Activated CD8-positive, alpha-beta memory T cell treated with anti-CD3 and anti-CD28 coated beads, Interleukin-2, amount 10 ng/mL, durations not matched to agents 7 days and 5 days (primary cell): ENCODE data around the gene AMELX. TPM values are rescaled to one million over a fixed set of nuclear protein-coding genes. Genes with fewer than 3 reads are reported as not detected.

Source experiments
- ATAC-seq: fragments of 150-1000 bp; cut with Tn5 transposase; one replicate; pipeline ENCODE4 v1.10.0; 2021; ENCODE audit warnings: moderate library complexity
- CTCF ChIA-PET: fragments of 350-600 bp; sonication (Branson Sonifier 250); formaldehyde crosslinking; loops from one replicate; lab custom pipeline; 2021; ENCODE audit warnings: antibody characterized with exemption; lab: Charles Lee
- DNase-seq: peaks from one replicate; pipeline ENCODE4 v3.0.0-alpha.2; 2020
- H3K27ac Mint-ChIP-seq: one replicate; pipeline ENCODE4 v1.8.0; 2021; ENCODE audit warnings: mild to moderate bottlenecking, mixed read lengths
- H3K27me3 Mint-ChIP-seq: one replicate; pipeline ENCODE4 v1.8.0; 2021; ENCODE audit warnings: mixed read lengths
- H3K36me3 Mint-ChIP-seq: one replicate; pipeline ENCODE4 v1.8.0; 2021; ENCODE audit warnings: mild to moderate bottlenecking, mixed read lengths
- H3K4me1 Mint-ChIP-seq: one replicate; pipeline ENCODE4 v1.8.0; 2021; ENCODE audit warnings: mixed read lengths
- H3K4me3 Mint-ChIP-seq: one replicate; pipeline ENCODE4 v1.8.0; 2021; ENCODE audit warnings: mild to moderate bottlenecking, moderate library complexity, mixed read lengths
- H3K9me3 Mint-ChIP-seq: one replicate; pipeline ENCODE4 v1.8.0; 2022; ENCODE audit warnings: low read depth, mixed read lengths
- total RNA-seq, 2 experiments: library from RNA; stranded (reverse); gene quantifications; one replicate each; pipeline ENCODE4 v1.2.3, GENCODE V29; 2021

Gene AMELX
- total RNA-seq, result not detected

GRCh38 chrX:11293113-11293512 is at the start of gene AMELX:
Gene AMELX, plus strand, starts transcription at chrX:11293413. Its CDS starts 1,376 bp downstream, at chrX:11294789.
- CTCF ChIA-PET, result no interaction called here
- no peaks in the 10 kb centered on the region for H3K27me3 Mint-ChIP-seq
- no peak for DNase-seq
- H3K36me3 Mint-ChIP-seq, result no peaks in the 10 kb centered on the region
- H3K27ac Mint-ChIP-seq, result no peak within 1 kb of the TSS
- ATAC-seq, result no peak
- no peaks in the 10 kb centered on the region for H3K4me1 Mint-ChIP-seq
- H3K4me3 Mint-ChIP-seq, result no peak within 1 kb of the TSS
- H3K9me3 Mint-ChIP-seq, result no peaks in the 10 kb centered on the region

- DNase-seq, result no peak
- H3K27ac Mint-ChIP-seq, result no peak overlapping the region
- no peak overlapping the region for H3K4me3 Mint-ChIP-seq
- H3K27me3 Mint-ChIP-seq, result no peaks in the 10 kb centered on the region
- H3K4me1 Mint-ChIP-seq, result no peaks in the 10 kb centered on the region
- ATAC-seq, result no peak
- no peaks in the 10 kb centered on the region for H3K36me3 Mint-ChIP-seq
- no peaks in the 10 kb centered on the region for H3K9me3 Mint-ChIP-seq
- CTCF ChIA-PET, result no interaction called here
Measured at GRCh38 chrX:11244636-11245035, 48.6 kb upstream of the AMELX start.

GRCh38 chrX:11254417-11255109 is 38.6 kb upstream of the AMELX start:
- Mint-ChIP-seq H3K4me3 (no peak overlapping the region), H3K27me3 (no peaks in the 10 kb centered on the region), H3K4me1 (no peaks in the 10 kb centered on the region), H3K36me3 (no peaks in the 10 kb centered on the region), H3K9me3 (no peaks in the 10 kb centered on the region), H3K27ac (no peak overlapping the region)
- ATAC-seq (no peak), DNase-seq (no peak)
- CTCF ChIA-PET, result no interaction called here

- Mint-ChIP-seq H3K9me3 (no peaks in the 10 kb centered on the region), H3K36me3 (no peaks in the 10 kb centered on the region), H3K27ac (no peak overlapping the region), H3K4me3 (no peak overlapping the region), H3K4me1 (no peaks in the 10 kb centered on the region), H3K27me3 (no peaks in the 10 kb centered on the region)
- CTCF ChIA-PET, result no interaction called here
- DNase-seq (no peak), ATAC-seq (no peak)
Measured at GRCh38 chrX:11257290-11257689, 35.9 kb upstream of the AMELX start.

GRCh38 chrX:11257711-11258110 is 35.5 kb upstream of the AMELX start:
- no peak for ATAC-seq
- H3K4me1 Mint-ChIP-seq, result no peaks in the 10 kb centered on the region
- no peak overlapping the region for H3K4me3 Mint-ChIP-seq
- H3K36me3 Mint-ChIP-seq, result no peaks in the 10 kb centered on the region
- H3K27ac Mint-ChIP-seq, result no peak overlapping the region
- H3K9me3 Mint-ChIP-seq, result no peaks in the 10 kb centered on the region
- no peak for DNase-seq
- CTCF ChIA-PET, result no interaction called here
- no peaks in the 10 kb centered on the region for H3K27me3 Mint-ChIP-seq

- no peak for ATAC-seq
- Mint-ChIP-seq H3K27ac (no peak overlapping the region), H3K9me3 (no peaks in the 10 kb centered on the region), H3K27me3 (no peaks in the 10 kb centered on the region), H3K4me1 (no peaks in the 10 kb centered on the region), H3K36me3 (no peaks in the 10 kb centered on the region), H3K4me3 (no peak overlapping the region)
- no peak for DNase-seq
- CTCF ChIA-PET, result no interaction called here
Measured at GRCh38 chrX:11259437-11259836, 33.8 kb upstream of the AMELX start.

- ATAC-seq (no peak), DNase-seq (no peak)
- Mint-ChIP-seq H3K4me3 (no peak overlapping the region), H3K9me3 (no peaks in the 10 kb centered on the region), H3K4me1 (no peaks in the 10 kb centered on the region), H3K27me3 (no peaks in the 10 kb centered on the region), H3K36me3 (no peaks in the 10 kb centered on the region), H3K27ac (no peak overlapping the region)
- CTCF ChIA-PET, result no interaction called here
Measured at GRCh38 chrX:11261260-11261659, 32.0 kb upstream of the AMELX start.

- Mint-ChIP-seq H3K4me3 (no peak overlapping the region), H3K36me3 (no peaks in the 10 kb centered on the region)
- CTCF ChIA-PET, result no interaction called here
Measured at GRCh38 chrX:11264925-11265324, 28.3 kb upstream of the AMELX start.

GRCh38 chrX:11265352-11265751 is 27.9 kb upstream of the AMELX start:
- H3K27me3 Mint-ChIP-seq, result no peaks in the 10 kb centered on the region
- H3K27ac Mint-ChIP-seq, result no peak overlapping the region
- CTCF ChIA-PET, result no interaction called here
- no peaks in the 10 kb centered on the region for H3K4me1 Mint-ChIP-seq
- H3K9me3 Mint-ChIP-seq, result no peaks in the 10 kb centered on the region
- ATAC-seq, result no peak
- no peaks in the 10 kb centered on the region for H3K36me3 Mint-ChIP-seq
- no peak overlapping the region for H3K4me3 Mint-ChIP-seq
- DNase-seq, result no peak

More at GRCh38 chrX:11264925-11265324, 28.3 kb upstream of the AMELX start:
- no peaks in the 10 kb centered on the region for H3K9me3 Mint-ChIP-seq
- ATAC-seq, result no peak
- H3K27me3 Mint-ChIP-seq, result no peaks in the 10 kb centered on the region
- DNase-seq, result no peak
- no peak overlapping the region for H3K27ac Mint-ChIP-seq
- no peaks in the 10 kb centered on the region for H3K4me1 Mint-ChIP-seq

GRCh38 chrX:11266573-11267003 is 26.6 kb upstream of the AMELX start:
- Mint-ChIP-seq H3K27ac (no peak overlapping the region), H3K27me3 (no peaks in the 10 kb centered on the region), H3K36me3 (no peaks in the 10 kb centered on the region), H3K4me3 (no peak overlapping the region), H3K4me1 (no peaks in the 10 kb centered on the region), H3K9me3 (no peaks in the 10 kb centered on the region)
- no peak for ATAC-seq
- no peak for DNase-seq
- CTCF ChIA-PET, result no interaction called here

- no peaks in the 10 kb centered on the region for H3K9me3 Mint-ChIP-seq
- no peak for DNase-seq
- CTCF ChIA-PET, result no interaction called here
- H3K36me3 Mint-ChIP-seq, result no peaks in the 10 kb centered on the region
- H3K27ac Mint-ChIP-seq, result no peak overlapping the region
- no peak for ATAC-seq
- H3K4me1 Mint-ChIP-seq, result no peaks in the 10 kb centered on the region
- H3K27me3 Mint-ChIP-seq, result no peaks in the 10 kb centered on the region
- H3K4me3 Mint-ChIP-seq, result no peak overlapping the region
Measured at GRCh38 chrX:11267425-11267824, 25.8 kb upstream of the AMELX start.

GRCh38 chrX:11269006-11269405 is 24.2 kb upstream of the AMELX start:
- CTCF ChIA-PET, result no interaction called here
- DNase-seq (no peak), ATAC-seq (no peak)
- Mint-ChIP-seq H3K4me1 (no peaks in the 10 kb centered on the region), H3K27ac (no peak overlapping the region), H3K27me3 (no peaks in the 10 kb centered on the region), H3K4me3 (no peak overlapping the region), H3K36me3 (no peaks in the 10 kb centered on the region), H3K9me3 (no peaks in the 10 kb centered on the region)

- no peak overlapping the region for H3K4me3 Mint-ChIP-seq
- DNase-seq, result no peak
- H3K4me1 Mint-ChIP-seq, result no peaks in the 10 kb centered on the region
- no peak for ATAC-seq
- H3K27me3 Mint-ChIP-seq, result no peaks in the 10 kb centered on the region
- CTCF ChIA-PET, result no interaction called here
- no peaks in the 10 kb centered on the region for H3K9me3 Mint-ChIP-seq
- no peaks in the 10 kb centered on the region for H3K36me3 Mint-ChIP-seq
- no peak overlapping the region for H3K27ac Mint-ChIP-seq
Measured at GRCh38 chrX:11269996-11270395, 23.2 kb upstream of the AMELX start.

- ATAC-seq, result no peak
- CTCF ChIA-PET, result no interaction called here
- Mint-ChIP-seq H3K9me3 (no peaks in the 10 kb centered on the region), H3K36me3 (no peaks in the 10 kb centered on the region), H3K4me1 (no peaks in the 10 kb centered on the region), H3K27ac (no peak overlapping the region), H3K27me3 (no peaks in the 10 kb centered on the region), H3K4me3 (no peak overlapping the region)
- DNase-seq, result no peak
Measured at GRCh38 chrX:11272290-11272689, 20.9 kb upstream of the AMELX start.

GRCh38 chrX:11272863-11273262 is 20.4 kb upstream of the AMELX start:
- Mint-ChIP-seq H3K4me1 (no peaks in the 10 kb centered on the region), H3K36me3 (no peaks in the 10 kb centered on the region), H3K27me3 (no peaks in the 10 kb centered on the region), H3K27ac (no peak overlapping the region), H3K9me3 (no peaks in the 10 kb centered on the region), H3K4me3 (no peak overlapping the region)
- CTCF ChIA-PET, result no interaction called here
- DNase-seq (no peak), ATAC-seq (no peak)
